ENCODE measurements around the gene TENM3. TPM values are rescaled to one million over a fixed set of nuclear protein-coding genes. Genes with fewer than 3 reads are reported as not detected.

Gene TENM3
- total and polyA plus RNA-seq, 2 donors (not counting 3 experiments of a cell fraction or from before 2014, with no cell fraction given) = 3.2 to 6.2 TPM

- Histone ChIP-seq H3K9me1 (replicated peaks; ENCODE audit: control insufficient read depth, extremely low read depth, insufficient read depth, low read length) (no peaks in the 10 kb centered on the region), H3K4me3 (replicated peaks in 1 of 3; ENCODE audit: insufficient read depth in 1 of 3, low read depth in 1 of 3, low read length in 3 of 3) (no peak overlapping the region), H3K27ac (ENCODE audit: insufficient read depth, low read depth, low read length) (no peak overlapping the region), H3K9ac (replicated peaks; ENCODE audit: extremely low read depth, insufficient read depth, low read length) (no peak overlapping the region), H3K79me2 (ENCODE audit: control insufficient read depth, insufficient read depth, low read length) (no peaks in the 10 kb centered on the region), H3K27me3 (ENCODE audit: control insufficient read depth in 2 of 2, insufficient read depth in 2 of 2, low read length in 2 of 2) (no peaks in the 10 kb centered on the region), H3K4me2 (ENCODE audit: insufficient read depth, low read length) (no peak overlapping the region), H3K4me1 (ENCODE audit: control insufficient read depth, extremely low read depth, insufficient read depth, low read length) (no peaks in the 10 kb centered on the region), H4K20me1 (replicated peaks; ENCODE audit: control insufficient read depth, extremely low read depth, insufficient read depth, low read length) (no peaks in the 10 kb centered on the region), H3K36me3 (ENCODE audit: control insufficient read depth in 2 of 2, extremely low read depth in 1 of 2, insufficient read depth in 2 of 2, low read length in 2 of 2) (no peaks in the 10 kb centered on the region), H2AFZ (ENCODE audit: low read depth, low read length) (no peak overlapping the region), H3K9me3 (replicated peaks; ENCODE audit: control insufficient read depth, insufficient read depth, low read length) (no peaks in the 10 kb centered on the region)
- ChIA-PET POLR2A (no interaction called here), CTCF (no interaction called here)
- no peak for TF ChIP-seq POLR2AphosphoS5 (IDR thresholded peaks at IDR 0.05; ENCODE audit: insufficient read depth, low read depth, low read length)
- no peak for TF ChIP-seq FOS (IDR thresholded peaks at IDR 0.05; ENCODE audit: borderline replicate concordance, insufficient read depth, low read length)
- no peak for TF ChIP-seq GATA2 (IDR thresholded peaks at IDR 0.05; ENCODE audit: insufficient read depth, insufficient read length, low read depth, low read length)
- TF ChIP-seq MAX (IDR thresholded peaks at IDR 0.05; ENCODE audit: insufficient read depth, insufficient read length) = no peak
- no peak for TF ChIP-seq CTCF (IDR thresholded peaks at IDR 0.05; ENCODE audit: extremely low read depth in 1 of 2, insufficient read depth in 1 of 2, low read depth in 1 of 2, low read length in 2 of 2)
- no peak for TF ChIP-seq JUN (IDR thresholded peaks at IDR 0.05; ENCODE audit: borderline replicate concordance, insufficient read depth, insufficient read length, low read depth)
- no peak for TF ChIP-seq EZH2 (IDR thresholded peaks at IDR 0.05; ENCODE audit: borderline replicate concordance, low read depth, low read length, severe bottlenecking)
- no peak for TF ChIP-seq POLR2A (IDR thresholded peaks at IDR 0.05; ENCODE audit: low read depth, low read length)
- TF ChIP-seq MYC (IDR thresholded peaks at IDR 0.05; ENCODE audit: low read depth, low read length) = no peak
- no peak for FAIRE-seq
- intact Hi-C loops (cut with micrococcal nuclease) (no loop called here), dilution Hi-C loops (cut with MboI; ENCODE audit: extremely low pct_ligation_motif_present, low sequenced_read_pairs) (no loop called here)
- BruUV-seq (replicated peaks) = no TSS peak
- DNase-seq (ENCODE audit: low read depth, low spot score) = no peak
These were observed 27.2 kb upstream of the TENM3 start for GRCh38 chr4:182216005-182216404.
